GM18517 (cell line): Measurements from ENCODE around the gene HECW1.
"Not testable (repeated sequence)": the region's sequence is repeated elsewhere in the genome, so short reads cannot be mapped to it uniquely, and the experiment has no call there.

ENCODE experiments used
- ATAC-seq: cut with Tn5 transposase; IDR thresholded peaks from one replicate; pipeline ENCODE4 v1.9.1; 2021; ENCODE audit warnings: mild to moderate bottlenecking, moderate library complexity; ENCODE audit not compliant: unreplicated experiment

Gene HECW1

GRCh38 chr7:43111630-43112458, 603 bp upstream of the HECW1 start:
- no peak for ATAC-seq

- no peak for ATAC-seq
These were observed 634 bp downstream of the HECW1 start for GRCh38 chr7:43112941-43113621.

DNA sequence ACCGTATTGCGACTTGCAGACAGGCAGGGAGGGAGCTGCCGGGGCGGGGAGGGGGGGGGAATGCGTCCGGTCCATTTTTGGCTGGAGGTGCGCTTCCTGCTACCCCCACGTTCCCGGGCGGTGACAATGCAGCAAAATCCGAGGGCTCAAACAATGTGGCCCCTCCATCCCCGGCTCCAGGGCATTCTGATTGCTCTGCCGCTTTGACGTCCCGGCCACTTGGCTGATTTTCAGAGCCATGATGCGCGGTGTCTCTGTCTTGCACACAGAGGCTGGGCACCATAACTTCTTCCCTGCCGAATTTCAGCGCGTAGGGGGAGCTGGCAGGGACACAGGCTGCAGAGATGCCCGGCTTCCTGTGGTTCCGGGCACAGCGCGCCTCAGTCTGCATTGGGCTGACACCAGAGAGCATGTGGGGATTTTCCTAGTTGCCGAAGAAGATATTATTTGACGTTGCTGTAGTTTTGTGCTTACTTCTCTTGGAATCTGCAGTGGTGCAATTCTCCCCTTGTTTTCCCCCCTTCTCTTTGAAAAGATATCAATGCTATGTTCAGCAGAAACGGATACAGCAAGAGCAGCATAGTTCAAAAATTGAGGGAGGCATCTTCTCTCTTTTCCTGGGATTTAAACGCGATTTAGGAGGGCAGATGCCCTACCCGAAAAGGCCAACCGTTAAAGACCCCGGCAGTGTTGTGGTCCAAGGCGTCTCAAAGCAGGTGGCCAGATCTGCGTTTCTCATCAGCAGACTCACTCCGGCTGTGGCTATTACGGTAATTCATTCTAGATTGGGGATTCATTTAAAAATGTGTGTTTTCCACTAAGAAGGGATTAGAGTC, 1.4 kb downstream of the HECW1 start:
- ATAC-seq: no peak

GRCh38 chr7:43114458-43114780, 2.0 kb downstream of the HECW1 start:
- ATAC-seq: no peak

DNA sequence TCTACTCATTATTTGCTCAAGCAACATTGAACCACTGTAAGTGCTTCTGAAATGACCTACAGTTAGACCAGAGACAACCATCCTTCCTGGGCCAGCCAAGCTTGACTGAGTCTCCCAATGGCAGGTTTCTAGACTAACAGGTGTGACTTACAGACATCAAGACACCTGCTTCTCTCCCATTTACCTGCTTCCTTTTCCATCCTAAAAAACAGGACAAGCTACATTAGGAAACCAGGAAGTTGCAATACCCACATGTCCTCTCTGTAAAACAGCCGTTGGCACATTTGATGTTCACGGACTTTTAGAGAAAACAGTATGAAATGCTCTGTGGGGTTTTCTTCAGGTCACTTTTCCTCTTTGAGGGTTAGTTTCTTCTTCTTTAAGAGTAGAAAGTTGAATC, 4.0 kb downstream of the HECW1 start:
- no peak for ATAC-seq

DNA sequence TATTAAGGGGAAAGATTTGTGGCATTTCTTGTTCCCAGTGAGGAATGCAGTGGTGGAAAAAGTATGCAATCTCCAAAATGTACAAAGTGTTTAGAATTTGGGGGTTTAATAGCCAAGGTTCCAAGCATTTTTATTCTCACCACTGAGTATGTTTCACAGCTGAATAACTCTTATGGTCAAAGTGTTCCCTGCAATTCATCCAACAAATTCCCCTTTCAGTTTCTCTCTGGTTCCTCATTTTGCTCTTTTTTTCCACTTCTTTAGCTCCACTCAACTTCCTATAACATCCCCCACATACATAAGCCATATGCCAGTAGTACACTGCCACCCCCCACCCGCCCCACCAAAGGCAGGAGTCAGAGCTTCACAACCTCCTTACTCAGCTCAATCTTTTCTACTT, 4.6 kb downstream of the HECW1 start:
- ATAC-seq: no peak

DNA sequence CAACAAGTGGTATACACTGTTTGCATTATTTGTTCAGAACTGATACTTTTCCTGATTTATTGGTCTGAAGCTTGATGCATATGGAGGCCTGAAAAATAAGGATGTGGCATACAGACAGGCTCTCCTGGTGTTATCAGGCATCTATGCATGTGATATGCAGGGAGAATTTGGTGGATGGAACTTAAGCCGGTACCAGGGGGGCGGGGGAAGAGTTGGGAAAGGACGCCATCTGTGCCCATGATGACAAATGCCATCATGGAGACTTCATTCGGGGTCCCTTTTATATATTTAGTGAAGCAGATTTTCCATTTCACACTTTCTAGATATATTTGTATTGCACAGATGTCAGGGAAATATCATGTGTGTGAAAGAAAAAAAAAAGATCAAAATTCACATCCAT, 5.4 kb downstream of the HECW1 start:
- ATAC-seq: no peak

DNA sequence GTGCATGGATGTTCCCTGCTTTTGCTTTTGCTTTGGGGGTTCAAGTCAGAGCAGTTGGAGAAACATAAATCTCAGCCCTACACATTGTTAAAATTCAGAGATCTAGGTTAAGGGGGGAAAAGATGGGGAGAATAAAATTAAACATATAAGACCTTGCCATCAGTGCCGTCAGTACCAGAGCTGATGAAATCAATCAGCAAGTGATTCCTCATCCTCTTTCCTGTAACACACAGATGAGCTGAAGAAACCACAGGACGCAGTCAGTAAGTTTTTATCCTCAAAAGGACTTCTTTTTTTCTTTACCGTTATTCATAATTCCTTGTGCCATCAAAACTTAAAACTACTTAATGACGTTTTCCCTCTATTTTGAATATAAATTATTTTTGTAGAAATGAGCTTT, 5.9 kb downstream of the HECW1 start:
- ATAC-seq: no peak

DNA sequence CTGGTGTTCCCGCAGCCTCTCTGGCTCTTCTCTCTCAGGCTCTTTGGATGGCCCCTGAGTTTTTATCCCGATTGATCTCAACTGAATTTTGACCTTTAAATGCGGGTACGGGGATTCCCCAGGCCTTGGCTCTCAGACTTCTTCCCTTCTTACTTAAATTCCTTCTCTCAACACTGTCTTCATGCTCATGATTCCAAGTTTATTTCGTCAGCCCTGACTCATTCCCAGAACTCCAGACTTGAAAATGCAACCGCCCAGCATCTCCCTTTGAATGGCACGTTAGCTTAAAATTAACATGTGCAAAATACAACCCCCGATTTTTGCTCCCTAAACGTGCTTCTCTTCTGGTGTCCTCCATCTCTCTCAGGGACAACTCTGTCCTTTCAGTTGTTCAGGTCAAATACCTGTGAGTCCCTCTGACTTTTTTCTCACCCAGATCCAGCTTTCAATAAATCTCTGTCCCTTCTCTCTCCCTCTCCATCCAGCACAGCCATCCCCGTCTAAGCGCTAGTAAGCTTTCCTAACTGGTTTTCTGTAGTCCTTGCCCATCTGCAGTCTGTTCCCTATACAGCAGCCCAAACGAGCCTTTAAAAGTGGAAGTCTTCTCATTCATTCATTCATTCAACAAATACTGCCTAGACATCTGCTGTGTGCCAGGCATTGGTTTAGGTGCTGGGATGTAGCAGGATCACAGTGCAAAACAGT, 7.1 kb downstream of the HECW1 start:
- ATAC-seq: no peak

DNA sequence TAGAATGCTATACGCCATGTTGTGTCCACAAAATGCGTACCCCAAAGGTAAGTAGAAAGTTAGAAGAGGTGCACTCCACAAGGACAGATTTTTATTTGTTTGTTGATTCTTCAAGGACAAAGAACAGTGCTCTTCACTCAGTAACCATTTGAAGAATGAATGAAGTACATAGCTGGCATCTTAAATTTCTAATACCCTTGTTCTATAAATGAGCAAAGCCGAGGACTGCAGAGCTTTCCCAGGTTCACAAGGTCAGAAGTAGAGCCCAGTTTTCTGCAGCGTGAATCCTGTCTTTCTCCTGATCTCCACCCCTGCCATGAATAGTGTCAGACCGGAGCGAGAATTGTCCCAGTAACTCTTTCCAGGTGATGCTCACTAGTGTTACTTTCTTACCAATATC, 9.5 kb downstream of the HECW1 start:
- no peak for ATAC-seq

GRCh38 chr7:43123457-43123856, 11.0 kb downstream of the HECW1 start:
- no peak for ATAC-seq

DNA sequence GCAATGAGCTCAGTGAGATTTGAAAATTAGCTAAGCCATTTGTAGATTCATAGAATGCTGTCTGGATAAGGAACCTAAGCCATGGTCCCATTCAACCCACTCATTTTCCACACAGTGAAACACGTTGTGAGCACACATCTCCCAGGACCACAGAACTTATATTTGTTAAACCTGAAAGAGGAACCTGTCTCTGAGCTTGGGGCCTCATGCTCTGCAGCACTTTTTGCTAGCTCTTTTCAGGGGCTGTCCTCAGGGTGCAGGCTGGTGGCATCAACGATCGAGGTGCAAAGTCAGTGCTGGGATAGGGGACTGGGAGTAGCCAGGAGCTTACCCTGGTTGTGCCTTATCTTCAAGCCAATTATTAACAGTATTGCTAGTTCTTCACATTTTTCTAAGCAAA, 11.9 kb downstream of the HECW1 start:
- ATAC-seq: no peak

- no peak for ATAC-seq
These were observed 17.9 kb downstream of the HECW1 start for GRCh38 chr7:43130347-43130746.

DNA sequence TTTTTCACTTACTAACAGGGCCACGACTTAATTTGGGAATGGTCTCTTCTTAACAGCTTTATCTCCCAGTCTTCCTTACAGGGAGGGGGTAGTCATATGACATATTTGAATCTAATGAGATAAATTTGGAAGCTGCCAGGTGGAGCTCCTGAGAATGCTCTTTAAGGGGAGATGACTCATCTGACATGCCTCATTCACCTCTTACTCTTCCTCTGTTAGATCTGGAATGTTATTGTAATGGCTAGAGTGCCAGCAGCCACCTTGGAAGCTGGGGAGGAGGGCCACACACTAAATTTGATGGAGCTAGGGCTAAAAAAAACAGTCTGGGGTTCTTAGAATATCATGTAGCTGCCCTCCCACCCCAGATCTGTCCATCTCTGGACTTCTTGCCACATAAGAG, 22.7 kb downstream of the HECW1 start:
- no peak for ATAC-seq

- ATAC-seq: no peak
These were observed 23.6 kb downstream of the HECW1 start for GRCh38 chr7:43136064-43136463.

DNA sequence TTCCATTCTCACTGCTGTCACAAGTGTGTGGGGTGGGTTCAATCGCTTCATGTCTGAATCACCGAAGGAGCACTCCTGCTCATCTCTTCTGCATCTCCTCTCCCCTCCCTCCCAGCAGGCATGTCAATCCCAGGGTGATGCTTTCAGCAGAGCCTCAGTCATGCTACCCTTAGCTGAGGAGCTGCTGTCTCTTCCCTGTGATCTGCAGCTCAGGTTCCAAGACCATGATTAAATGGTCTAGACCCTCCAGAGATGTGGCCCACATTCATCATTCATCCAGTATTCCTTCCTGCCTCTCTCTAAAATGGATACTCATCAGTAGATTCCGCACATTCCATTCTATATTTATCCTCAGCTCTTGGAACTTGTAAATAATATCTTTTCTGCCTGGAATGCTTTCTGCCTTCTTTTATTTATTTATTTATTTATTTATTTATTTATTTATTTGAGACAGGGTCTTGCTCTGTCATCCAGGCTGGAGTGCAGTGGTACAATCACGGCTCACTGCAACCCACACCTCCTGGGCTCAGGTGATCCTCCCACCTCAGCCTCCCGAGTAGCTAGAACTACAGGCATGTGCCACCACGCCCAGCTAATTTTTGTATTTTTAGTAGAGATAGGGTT, 24.8 kb downstream of the HECW1 start:
- ATAC-seq: not testable (repeated sequence)

- ATAC-seq: no peak
These were observed 25.4 kb downstream of the HECW1 start for GRCh38 chr7:43137811-43138210.

DNA sequence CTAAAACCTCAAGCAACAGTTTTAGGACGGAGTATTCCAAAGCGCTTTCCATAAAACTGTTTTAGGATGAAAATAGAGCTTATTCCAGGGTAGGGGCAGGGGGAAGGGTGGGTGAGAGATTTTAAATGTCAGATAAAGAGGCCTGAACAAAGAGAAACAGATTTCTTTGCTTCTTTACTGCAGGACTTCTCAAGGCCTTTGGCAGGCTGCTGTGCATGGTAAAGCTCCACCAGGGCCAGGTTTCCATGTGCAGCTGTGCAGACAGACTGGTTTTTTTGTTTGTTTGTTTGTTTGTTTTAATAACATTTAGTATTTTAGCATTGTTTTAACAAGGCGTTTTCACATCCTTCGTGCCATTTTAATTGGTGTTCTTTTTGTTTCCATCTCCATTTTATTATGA, 26.3 kb downstream of the HECW1 start:
- ATAC-seq: no peak

DNA sequence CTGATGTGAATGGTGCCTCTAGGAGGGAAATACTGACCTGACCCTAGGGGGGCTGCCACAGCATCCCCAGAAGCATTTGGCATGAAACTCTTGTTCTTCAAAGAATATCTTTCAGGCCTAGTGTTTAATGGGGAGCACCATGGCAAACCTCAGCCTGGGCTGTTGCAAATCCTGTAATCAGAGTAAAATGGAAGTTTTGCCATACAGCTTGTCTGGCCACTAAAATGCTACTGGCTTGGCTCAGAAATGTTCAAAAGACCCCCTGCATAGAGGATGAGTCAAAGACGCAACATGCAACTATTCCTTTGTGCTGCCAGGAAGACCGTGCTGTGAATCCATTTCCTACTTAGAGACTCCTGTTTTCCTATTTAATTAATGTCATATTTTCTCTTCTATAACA, 26.7 kb downstream of the HECW1 start:
- ATAC-seq: no peak

DNA sequence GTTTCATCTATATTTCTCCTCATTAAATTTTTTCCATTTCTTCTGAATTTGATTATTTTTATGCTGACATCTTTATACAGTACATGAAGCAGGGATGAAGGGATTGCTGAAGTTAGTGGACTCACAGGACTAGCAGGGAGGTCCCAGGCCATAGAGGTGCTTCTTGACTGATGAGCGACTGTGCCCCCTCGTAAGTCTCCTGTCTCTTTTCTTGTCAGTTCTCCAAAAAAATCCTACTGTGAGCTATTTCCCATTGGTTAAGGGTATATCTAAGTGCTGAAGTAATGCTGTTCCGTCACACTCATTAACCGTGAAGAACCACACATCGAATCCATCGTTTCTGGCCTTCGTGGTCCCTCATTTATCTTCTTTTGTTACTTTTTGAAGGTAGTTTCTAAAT, 27.7 kb downstream of the HECW1 start:
- no peak for ATAC-seq

DNA sequence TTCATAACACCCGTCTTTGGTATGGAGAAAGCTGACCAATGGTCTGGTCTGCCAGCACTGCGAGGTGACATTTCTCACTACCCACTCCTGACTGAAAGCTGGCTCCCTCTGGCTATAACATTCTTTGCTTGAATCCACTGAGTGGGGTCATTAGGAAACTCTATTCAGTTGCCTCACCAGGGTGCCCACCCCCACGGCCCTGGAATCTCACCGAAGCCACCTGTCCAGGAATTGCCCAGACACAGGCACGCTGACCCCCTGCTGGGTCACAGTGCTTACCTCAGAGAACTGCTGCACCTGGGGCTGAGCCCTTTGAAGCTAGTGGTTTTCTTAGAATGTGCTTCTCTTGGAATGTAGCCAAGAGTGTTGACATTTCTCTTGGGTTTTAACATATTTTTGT, 28.6 kb downstream of the HECW1 start:
- no peak for ATAC-seq
